Lower leg skin (tissue), 3 donors: ENCODE measurements around the gene NELFCD.

Source experiments
- POLR2A ChIP-seq, 2 donors: fragments of 450-650 bp; IDR thresholded peaks; one replicate each; pipeline ENCODE4 v1.6.1; 2016 to 2017; ENCODE audit warnings: antibody characterized with exemption in 2 of 2, mild to moderate bottlenecking in 1 of 2, moderate library complexity in 1 of 2
- TF ChIP-seq, protein P1 (sequence below), 3 donors: fragments of 450-650 bp; IDR thresholded peaks; one replicate each; pipeline ENCODE4 v1.5.1; 2016; ENCODE audit warnings: antibody characterized with exemption in 3 of 3, mild to moderate bottlenecking in 3 of 3, moderate library complexity in 2 of 3

DNA sequence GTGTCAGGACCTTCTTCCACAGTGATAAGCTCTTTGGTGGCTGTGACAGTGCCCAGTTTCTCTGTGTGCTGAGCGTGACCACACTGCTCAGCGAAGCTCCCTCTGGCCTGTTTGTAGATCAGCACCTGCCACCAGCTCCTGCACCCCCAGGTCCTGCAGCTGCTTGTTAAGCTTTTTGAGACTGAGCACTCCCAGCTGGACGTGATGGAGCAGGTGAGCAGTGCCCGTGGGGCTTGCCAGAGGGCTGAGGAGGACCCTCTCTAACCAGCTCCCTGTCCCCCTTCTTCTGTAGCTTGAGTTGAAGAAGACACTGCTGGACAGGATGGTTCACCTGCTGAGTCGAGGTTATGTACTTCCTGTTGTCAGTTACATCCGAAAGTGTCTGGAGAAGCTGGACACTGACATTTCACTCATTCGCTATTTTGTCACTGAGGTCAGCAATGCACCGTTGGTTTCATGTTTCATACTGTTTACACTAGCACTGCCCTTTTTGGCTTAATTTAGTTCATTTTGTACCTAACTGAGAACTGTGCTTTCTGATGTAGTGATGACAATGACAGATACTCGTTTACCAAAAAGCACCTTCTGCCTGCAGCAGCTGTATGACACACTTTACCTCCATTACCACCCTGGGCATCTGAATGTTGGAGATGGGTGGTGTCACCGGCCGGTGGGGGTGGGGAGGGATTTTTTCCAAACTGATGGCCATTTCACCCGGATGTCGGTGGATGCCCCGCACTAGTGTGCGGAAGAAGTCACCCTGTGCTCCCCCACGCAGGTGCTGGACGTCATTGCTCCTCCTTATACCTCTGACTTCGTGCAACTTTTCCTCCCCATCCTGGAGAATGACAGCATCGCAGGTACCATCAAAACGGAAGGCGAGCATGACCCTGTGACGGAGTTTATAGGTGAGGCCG lies 12.5 kb downstream of the NELFCD start:
- TF ChIP-seq, protein P1, sequence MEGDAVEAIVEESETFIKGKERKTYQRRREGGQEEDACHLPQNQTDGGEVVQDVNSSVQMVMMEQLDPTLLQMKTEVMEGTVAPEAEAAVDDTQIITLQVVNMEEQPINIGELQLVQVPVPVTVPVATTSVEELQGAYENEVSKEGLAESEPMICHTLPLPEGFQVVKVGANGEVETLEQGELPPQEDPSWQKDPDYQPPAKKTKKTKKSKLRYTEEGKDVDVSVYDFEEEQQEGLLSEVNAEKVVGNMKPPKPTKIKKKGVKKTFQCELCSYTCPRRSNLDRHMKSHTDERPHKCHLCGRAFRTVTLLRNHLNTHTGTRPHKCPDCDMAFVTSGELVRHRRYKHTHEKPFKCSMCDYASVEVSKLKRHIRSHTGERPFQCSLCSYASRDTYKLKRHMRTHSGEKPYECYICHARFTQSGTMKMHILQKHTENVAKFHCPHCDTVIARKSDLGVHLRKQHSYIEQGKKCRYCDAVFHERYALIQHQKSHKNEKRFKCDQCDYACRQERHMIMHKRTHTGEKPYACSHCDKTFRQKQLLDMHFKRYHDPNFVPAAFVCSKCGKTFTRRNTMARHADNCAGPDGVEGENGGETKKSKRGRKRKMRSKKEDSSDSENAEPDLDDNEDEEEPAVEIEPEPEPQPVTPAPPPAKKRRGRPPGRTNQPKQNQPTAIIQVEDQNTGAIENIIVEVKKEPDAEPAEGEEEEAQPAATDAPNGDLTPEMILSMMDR (IDR thresholded peaks at IDR 0.05) = no peak
- no peak for TF ChIP-seq POLR2A (IDR thresholded peaks at IDR 0.05)
